HepG2 (cell line): ENCODE data around the gene NFE2L2. TPM values are rescaled to one million over a fixed set of nuclear protein-coding genes. Genes with fewer than 3 reads are reported as not detected.
A peak's percentile ranks its signal among the peaks of the same experiment; 100 is the strongest.
"Not testable (repeated sequence)": the region's sequence is repeated elsewhere in the genome, so short reads cannot be mapped to it uniquely, and the experiment has no call there.

Source experiments
- ATAC-seq: fragments of 200-7000 bp; cut with Tn5 transposase; 3 replicates; pipeline ENCODE4 v1.9.1; 2020; ENCODE audit warnings: mild to moderate bottlenecking, moderate library complexity
- BruUV-seq: library from RNA; stranded (reverse); fragments of 400-500 nt; replicated peaks from 2 replicates; lab custom pipeline; 2021; lab: Mats Ljungman, UMichigan
- CTCF ChIA-PET: fragments of 300-600 bp; formaldehyde crosslinking; extraction: SDS; loops from one replicate; lab custom pipeline; 2021; ENCODE audit warnings: low total read pairs, inconsistent platforms, low intra/inter-chr PET ratio; lab: Yijun Ruan, JAX
- POLR2A ChIA-PET: fragments of 350-600 bp; sonication (Branson Sonifier 250); formaldehyde crosslinking; loops from one replicate; lab custom pipeline; 2020; ENCODE audit warnings: antibody characterized with exemption, inconsistent platforms; lab: Yijun Ruan, JAX
- DNase-seq: peaks from one replicate; pipeline ENCODE4 v3.0.0-alpha.2; 2015; ENCODE audit warnings: low spot score
- FAIRE-seq: peaks from 3 replicates; lab custom pipeline; 2011; peaks lifted over from hg19 to GRCh38; lab: Jason Lieb, UNC
- H2AFZ ChIP-seq: one replicate; pipeline ENCODE4 v1.6.1; 2011; ENCODE audit warnings: low read length, inconsistent platforms
- H3K27ac ChIP-seq: fragments of 300-600 bp; 3 replicates; pipeline ENCODE4 v1.8.0; 2011; ENCODE audit warnings: mixed run types, mild to moderate bottlenecking, mixed read lengths, low read length, inconsistent platforms; ENCODE audit not compliant: insufficient read depth; ENCODE audit errors: extremely low read length
- H3K27me3 ChIP-seq, 2 experiments: fragments of 200-600 bp in 1 of 2; 2 replicates in 1 of 2; 3 replicates in 1 of 2; pipeline versions ENCODE4 v1.6.0 to v1.8.0; 2011; ENCODE audit warnings: low read length in 2 of 2, mild to moderate bottlenecking in 2 of 2, moderate library complexity in 2 of 2, inconsistent platforms in 1 of 2; ENCODE audit not compliant: insufficient read depth in 2 of 2, control insufficient read depth in 1 of 2
- H3K36me3 ChIP-seq, 2 experiments: fragments of 200-600 bp in 1 of 2; replicated peaks in 1 of 2; 2 replicates in 1 of 2; 3 replicates in 1 of 2; pipeline versions ENCODE4 v1.5.1 to v1.8.0; 2011; ENCODE audit warnings: low read length in 2 of 2, inconsistent platforms in 1 of 2; ENCODE audit not compliant: insufficient read depth in 2 of 2, control insufficient read depth in 1 of 2
- H3K4me1 ChIP-seq: 2 replicates; pipeline ENCODE4 v1.5.1; 2012; ENCODE audit warnings: low read length, inconsistent platforms; ENCODE audit not compliant: insufficient read depth
- H3K4me2 ChIP-seq: 2 replicates; pipeline ENCODE4 v1.6.0; 2011; ENCODE audit warnings: low read depth, low read length, inconsistent platforms
- H3K4me3 ChIP-seq, 3 experiments: fragments of 200-600 bp in 1 of 3; sonication (generic), shearing (Covaris generic) in 1 of 3; replicated peaks in 1 of 3; 2 replicates each; pipeline ENCODE4 v1.5.1; 2011 to 2016; ENCODE audit warnings: low read length in 3 of 3, inconsistent platforms in 2 of 3, low read depth in 2 of 3, mild to moderate bottlenecking in 2 of 3, control low read depth in 1 of 3, mixed read lengths in 1 of 3; ENCODE audit not compliant: insufficient read depth in 1 of 3
- H3K79me2 ChIP-seq: one replicate; pipeline ENCODE4 v1.6.1; 2011; ENCODE audit warnings: low read length, inconsistent platforms; ENCODE audit not compliant: insufficient read depth
- H3K9ac ChIP-seq: 2 replicates; pipeline ENCODE4 v1.6.0; 2011; ENCODE audit warnings: mild to moderate bottlenecking, low read depth, low read length, inconsistent platforms; ENCODE audit not compliant: insufficient read depth
- H3K9me3 ChIP-seq: 2 replicates; pipeline ENCODE4 v1.5.1; 2012; ENCODE audit warnings: mild to moderate bottlenecking, low read length
- H4K20me1 ChIP-seq: 2 replicates; pipeline ENCODE4 v1.6.0; 2011; ENCODE audit warnings: inconsistent platforms, mild to moderate bottlenecking, low read length, moderate library complexity; ENCODE audit not compliant: insufficient read depth
- ARID5B ChIP-seq: IDR thresholded peaks from 2 replicates; pipeline ENCODE4 v1.4.0; 2020; ENCODE audit warnings: mild to moderate bottlenecking, missing genetic modification reagents
- ARNT2 ChIP-seq: sonication (generic); formaldehyde crosslinking; IDR thresholded peaks from 2 replicates; pipeline ENCODE4 v1.8.0; 2022; ENCODE audit warnings: mild to moderate bottlenecking, low read depth, missing genetic modification reagents, moderate library complexity
- CEBPB ChIP-seq: IDR thresholded peaks from 2 replicates; pipeline ENCODE4 v1.6.1; 2011; ENCODE audit warnings: low read depth, low read length, improper control_type of control experiment, borderline replicate concordance
- FOXP4 ChIP-seq: sonication (generic); formaldehyde crosslinking; IDR thresholded peaks from 2 replicates; pipeline ENCODE4 v1.4.0; 2020; ENCODE audit warnings: missing genetic modification reagents
- GATAD1 ChIP-seq: IDR thresholded peaks from 2 replicates; pipeline ENCODE4 v1.6.1; 2016; ENCODE audit warnings: missing genetic modification reagents, missing compliant biosample characterization
- KAT8 ChIP-seq: IDR thresholded peaks from 2 replicates; pipeline ENCODE4 v1.6.1; 2016; ENCODE audit warnings: missing genetic modification reagents, missing compliant biosample characterization
- MEF2D ChIP-seq: sonication (generic); formaldehyde crosslinking; IDR thresholded peaks from 2 replicates; pipeline ENCODE4 v1.5.1; 2020; ENCODE audit warnings: mild to moderate bottlenecking, missing genetic modification reagents
- POLR2G ChIP-seq: fragments of 200-400 bp; formaldehyde crosslinking; IDR thresholded peaks from 2 replicates; pipeline ENCODE4 v1.6.1; 2018; ENCODE audit warnings: mild to moderate bottlenecking, low read depth, low read length, moderate library complexity
- REST ChIP-seq, 2 experiments: IDR thresholded peaks; 2 replicates each; pipeline ENCODE4 v1.6.1; 2011 to 2012; ENCODE audit warnings: low read length in 2 of 2, borderline replicate concordance in 1 of 2, low read depth in 1 of 2, mild to moderate bottlenecking in 1 of 2, moderate library complexity in 1 of 2
- THAP11 ChIP-seq: IDR thresholded peaks from 2 replicates; pipeline ENCODE4 v1.6.1; 2016; ENCODE audit warnings: missing biosample characterization, missing genetic modification reagents
- WGBS: methylation state at CpG from one replicate; pipeline ENCODE4 v1.1.6; 2017; ENCODE audit warnings: low lambda C conversion rate; 5-methylcytosine and 5-hydroxymethylcytosine counted together
- in situ Hi-C: cut with HindIII; loops from 2 replicates; pipeline ENCODE4 v1.10.0; 2017; ENCODE audit warnings: low pct_unique_long_range_greater_than_20kb; ENCODE audit not compliant: extremely low pct_ligation_motif_present
- intact Hi-C: fragments of 100-400 bp; cut with micrococcal nuclease; formaldehyde crosslinking; loops from one replicate; pipeline ENCODE4 v1.10.0; 2022; ENCODE audit not compliant: unreplicated experiment
- polyA plus RNA-seq, 8 experiments: library from polyadenylated mRNA; depleted of rRNA in 3 of 8; stranded (reverse) in 7 of 8; unstranded in 1 of 8; fragments of >200 nt; fragmentation: Illumina TruSeq in 4 of 8; extraction: Trizol in 4 of 8; gene quantifications; 2 replicates each; pipeline versions ENCODE4 v1.2.1 to v1.2.3, GENCODE V29; 2011 to 2016; ENCODE audit warnings: low read depth in 4 of 8, missing spikeins in 1 of 8, mixed read lengths in 1 of 8; ENCODE audit not compliant: insufficient read depth in 1 of 8
- total RNA-seq, 5 experiments: library from RNA; depleted of rRNA; stranded (reverse); fragments of >200 nt; fragmentation: Illumina TruSeq; extraction: Trizol; gene quantifications; 2 replicates each; pipeline ENCODE4 v1.2.3, GENCODE V29; 2016; ENCODE audit warnings: low read depth in 1 of 5

The NFE2L2 gene
- total and polyA plus RNA-seq, 2 of the 13 experiments (the other 11 are each of a cell fraction or from before 2014, with no cell fraction given): 84.6 to 215 TPM

GRCh38 chr2:177187631-177188312 lies 76.8 kb downstream of the NFE2L2 start (continued):
- TF ChIP-seq FOXP4 (CRISPR knock-in tag) (peak; percentile 97), MEF2D (CRISPR knock-in tag) (peak; percentile 93), REST (IDR thresholded peaks at IDR 0.05; ENCODE audit: borderline replicate concordance in 1 of 2, low read depth in 1 of 2, low read length in 2 of 2) (peak in 1 of 2 experiments; percentile 78; a peak in 1 of 4 replicates), ARNT2 (CRISPR knock-in tag) (no peak), GATAD1 (CRISPR knock-in tag) (peak; percentile 75), KAT8 (peak; percentile 83), POLR2G (peak; percentile 86), ARID5B (CRISPR knock-in tag) (peak; percentile 99), THAP11 (peak; percentile 87), CEBPB (peak; percentile 99)

GRCh38 chr2:177186038-177186437 lies 78.5 kb downstream of the NFE2L2 start:
- in situ Hi-C loops, H3K36me3 ChIP-seq, intact Hi-C loops, H3K4me2 ChIP-seq, ATAC-seq, H3K4me3 ChIP-seq, FAIRE-seq, H3K9ac ChIP-seq, H3K27me3 ChIP-seq, BruUV-seq, H4K20me1 ChIP-seq, DNase-seq, H3K27ac ChIP-seq, H3K9me3 ChIP-seq, H2AFZ ChIP-seq, CTCF ChIA-PET, H3K79me2 ChIP-seq: not testable (repeated sequence)
- WGBS: 71% methylated on average over 7 of the region's 7 CpGs
- peaks cover 72% of the 10 kb centered on the region for H3K4me1 ChIP-seq
- POLR2A ChIA-PET: interaction anchor here (0.9 to 1.6 kb wide), 6 partner anchors 9 to 79 kb away, joined by 3 to 7 read pairs (median 4); partner anchors contain the start of genes HNRNPA3 and NFE2L2
